Neuron (in vitro differentiated cells): ENCODE measurements around the gene CLDN2.

Experiments used
- H2AFZ ChIP-seq: one replicate; pipeline ENCODE4 v1.6.1; 2013; ENCODE audit warnings: low read depth, mild to moderate bottlenecking, inconsistent platforms, low read length, moderate library complexity
- H3K27me3 ChIP-seq: one replicate; pipeline ENCODE4 v1.6.1; 2013; ENCODE audit warnings: low read length; ENCODE audit not compliant: insufficient read depth
- H3K36me3 ChIP-seq: one replicate; pipeline ENCODE4 v1.6.1; 2013; ENCODE audit warnings: low read length; ENCODE audit not compliant: insufficient read depth
- H3K4me1 ChIP-seq: one replicate; pipeline ENCODE4 v1.6.1; 2013; ENCODE audit warnings: low read length; ENCODE audit not compliant: insufficient read depth
- H3K4me3 ChIP-seq: 2 replicates; pipeline ENCODE4 v1.5.1; 2013; ENCODE audit warnings: mild to moderate bottlenecking, low read length, moderate library complexity
- H3K9me3 ChIP-seq: one replicate; pipeline ENCODE4 v1.6.1; 2013; ENCODE audit warnings: low read length

The CLDN2 gene

DNA sequence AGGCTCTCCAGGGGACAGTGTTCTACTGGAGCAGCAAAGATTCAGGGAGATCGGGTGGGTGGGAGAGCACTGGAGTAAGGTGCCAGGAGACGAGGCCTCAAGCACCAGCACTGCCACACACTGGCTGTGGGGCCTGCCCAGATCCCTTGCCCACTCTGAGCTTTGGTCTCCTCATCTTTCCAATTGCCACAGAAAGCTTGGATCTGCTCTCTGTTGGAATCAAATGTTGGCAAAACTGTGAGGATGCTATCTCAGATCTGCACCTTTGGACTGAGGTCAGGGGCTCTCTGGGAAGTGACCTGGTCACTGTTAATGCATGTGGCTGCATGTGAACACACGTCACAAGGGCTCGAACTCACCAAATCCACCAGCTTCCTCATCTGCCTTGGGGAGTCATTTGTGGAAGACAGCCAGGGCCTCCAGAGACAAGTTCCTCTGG is 18.4 kb upstream of the CLDN2 start:
- Histone ChIP-seq H3K4me1 (no peaks in the 10 kb centered on the region), H2AFZ (no peak overlapping the region), H3K4me3 (no peak overlapping the region), H3K36me3 (no peaks in the 10 kb centered on the region), H3K27me3 (peaks cover 1% of the 10 kb centered on the region), H3K9me3 (no peaks in the 10 kb centered on the region)

GRCh38 chrX:106902684-106903083 is 17.5 kb upstream of the CLDN2 start:
- Histone ChIP-seq H3K4me1 (no peaks in the 10 kb centered on the region), H3K36me3 (no peaks in the 10 kb centered on the region), H3K4me3 (no peak overlapping the region), H3K27me3 (peaks cover 4% of the 10 kb centered on the region), H2AFZ (no peak overlapping the region), H3K9me3 (no peaks in the 10 kb centered on the region)

GRCh38 chrX:106903291-106903824 is 16.8 kb upstream of the CLDN2 start, which contains the start of gene RIPPLY1:
Gene RIPPLY1 (minus strand): TSS chrX:106903341. CDS start chrX:106903287, 54 bp downstream.
- Histone ChIP-seq H3K4me1 (no peaks in the 10 kb centered on the region), H3K9me3 (no peaks in the 10 kb centered on the region), H2AFZ (no peak within 1 kb of the TSS), H3K27me3 (peaks cover 4% of the 10 kb centered on the region), H3K36me3 (no peaks in the 10 kb centered on the region), H3K4me3 (no peak within 1 kb of the TSS)

- H3K27me3 ChIP-seq = peaks cover 4% of the 10 kb centered on the region
- no peak overlapping the region for H3K4me3 ChIP-seq
- H3K36me3 ChIP-seq = no peaks in the 10 kb centered on the region
- H3K9me3 ChIP-seq = no peaks in the 10 kb centered on the region
- no peaks in the 10 kb centered on the region for H3K4me1 ChIP-seq
- H2AFZ ChIP-seq = no peak overlapping the region
Measured at GRCh38 chrX:106903856-106904528, 16.2 kb upstream of the CLDN2 start.

GRCh38 chrX:106905064-106905708 is 15.0 kb upstream of the CLDN2 start:
- peaks cover 4% of the 10 kb centered on the region for H3K27me3 ChIP-seq
- no peaks in the 10 kb centered on the region for H3K36me3 ChIP-seq
- H3K9me3 ChIP-seq = no peaks in the 10 kb centered on the region
- H3K4me1 ChIP-seq = no peaks in the 10 kb centered on the region
- no peak overlapping the region for H2AFZ ChIP-seq
- H3K4me3 ChIP-seq = no peak overlapping the region

- H3K4me3 ChIP-seq = no peak overlapping the region
- H3K36me3 ChIP-seq = no peaks in the 10 kb centered on the region
- no peaks in the 10 kb centered on the region for H3K9me3 ChIP-seq
- peaks cover 8% of the 10 kb centered on the region for H3K27me3 ChIP-seq
- no peak overlapping the region for H2AFZ ChIP-seq
- no peaks in the 10 kb centered on the region for H3K4me1 ChIP-seq
Measured at GRCh38 chrX:106906361-106906760, 13.8 kb upstream of the CLDN2 start.

DNA sequence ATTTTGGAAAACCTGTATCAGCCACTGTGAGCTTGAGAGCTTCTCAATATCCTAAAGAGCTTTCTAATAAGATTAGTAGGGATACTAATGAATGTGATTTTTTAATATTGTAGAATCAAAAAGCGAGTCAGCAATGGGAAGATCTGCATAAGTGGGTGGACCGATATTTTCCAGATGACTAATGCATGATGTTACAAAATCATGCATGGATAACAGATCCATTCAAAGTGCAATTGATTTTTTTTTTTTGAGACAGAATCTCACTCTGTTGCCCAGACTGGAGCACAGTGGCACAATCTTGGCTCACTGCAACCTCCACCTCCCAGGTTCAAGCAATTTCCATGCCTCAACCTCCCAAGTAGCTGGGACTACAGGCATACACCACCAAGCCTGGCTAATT is 7.3 kb upstream of the CLDN2 start:
- no peaks in the 10 kb centered on the region for H3K9me3 ChIP-seq
- peaks cover 9% of the 10 kb centered on the region for H3K27me3 ChIP-seq
- H3K4me3 ChIP-seq = no peak overlapping the region
- no peaks in the 10 kb centered on the region for H3K4me1 ChIP-seq
- H2AFZ ChIP-seq = no peak overlapping the region
- H3K36me3 ChIP-seq = no peaks in the 10 kb centered on the region

DNA sequence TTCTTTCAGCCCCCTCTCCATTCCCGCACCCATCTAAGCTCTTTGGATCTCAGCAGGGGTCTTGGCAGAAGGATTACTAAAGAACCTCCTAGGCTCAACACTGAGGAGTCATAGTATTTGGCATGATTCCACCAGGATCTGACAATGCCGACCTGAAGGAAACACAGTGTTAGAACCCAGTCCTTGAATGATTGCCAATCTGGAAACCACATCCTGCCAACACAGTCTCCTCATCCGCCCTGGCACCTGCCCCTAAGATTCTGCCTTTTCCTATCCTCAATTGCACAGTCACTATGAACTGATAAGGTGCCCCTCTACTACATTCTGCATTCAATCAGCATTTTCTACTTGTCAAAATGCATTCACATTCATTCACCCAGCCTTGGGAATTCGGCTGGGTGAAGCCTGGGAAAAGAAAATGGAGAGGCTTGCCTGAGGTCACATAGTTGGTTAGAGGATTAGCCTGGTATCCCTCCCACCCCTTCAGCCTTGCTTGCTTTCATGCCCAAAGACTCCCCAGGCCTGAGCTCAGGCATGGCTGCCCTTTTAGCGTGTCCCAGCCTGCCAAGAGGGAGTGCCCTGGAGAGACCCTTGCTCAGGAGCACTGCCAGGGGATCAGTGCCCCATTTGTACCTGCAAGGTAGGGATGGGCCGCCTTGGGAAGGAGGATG is 2.2 kb upstream of the CLDN2 start:
- Histone ChIP-seq H3K27me3 (peaks cover 5% of the 10 kb centered on the region), H2AFZ (no peak overlapping the region), H3K4me3 (no peak overlapping the region), H3K4me1 (peaks cover 11% of the 10 kb centered on the region), H3K36me3 (no peaks in the 10 kb centered on the region), H3K9me3 (no peaks in the 10 kb centered on the region)

DNA sequence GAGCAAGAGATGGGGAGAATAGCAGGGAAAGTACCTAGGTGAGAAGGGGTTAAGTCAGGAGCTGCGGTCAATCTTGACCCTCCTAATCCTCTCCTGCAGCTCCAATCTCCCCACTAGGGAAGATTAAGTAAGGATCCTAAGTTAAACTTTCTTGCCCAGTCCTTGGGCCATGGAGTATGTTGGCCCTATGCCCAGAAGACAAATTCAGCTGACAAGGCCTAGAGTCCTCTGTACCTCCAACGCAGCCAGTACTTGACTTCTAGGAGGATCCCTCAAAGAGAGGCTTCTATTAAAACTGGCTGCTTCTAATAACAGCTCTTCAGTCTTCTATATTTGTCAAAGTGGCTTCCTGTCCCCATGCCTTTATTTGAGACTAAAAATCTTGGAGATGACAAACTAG is 1.4 kb downstream of the CLDN2 start:
- no peaks in the 10 kb centered on the region for H3K36me3 ChIP-seq
- no peak overlapping the region for H2AFZ ChIP-seq
- peaks cover 11% of the 10 kb centered on the region for H3K4me1 ChIP-seq
- no peaks in the 10 kb centered on the region for H3K27me3 ChIP-seq
- no peak overlapping the region for H3K4me3 ChIP-seq
- no peaks in the 10 kb centered on the region for H3K9me3 ChIP-seq

GRCh38 chrX:106927023-106927422 is 6.8 kb downstream of the CLDN2 start:
- Histone ChIP-seq H3K9me3 (no peaks in the 10 kb centered on the region), H2AFZ (no peak overlapping the region), H3K27me3 (no peaks in the 10 kb centered on the region), H3K36me3 (no peaks in the 10 kb centered on the region), H3K4me3 (no peak overlapping the region), H3K4me1 (no peaks in the 10 kb centered on the region)

- Histone ChIP-seq H3K4me3 (no peak overlapping the region), H2AFZ (no peak overlapping the region), H3K4me1 (no peaks in the 10 kb centered on the region), H3K36me3 (no peaks in the 10 kb centered on the region), H3K27me3 (no peaks in the 10 kb centered on the region), H3K9me3 (no peaks in the 10 kb centered on the region)
Measured at GRCh38 chrX:106927700-106928099, 7.5 kb downstream of the CLDN2 start.

GRCh38 chrX:106928227-106928626 is 8.0 kb downstream of the CLDN2 start:
- Histone ChIP-seq H3K27me3 (no peaks in the 10 kb centered on the region), H3K9me3 (no peaks in the 10 kb centered on the region), H3K4me1 (no peaks in the 10 kb centered on the region), H2AFZ (no peak overlapping the region), H3K36me3 (no peaks in the 10 kb centered on the region), H3K4me3 (no peak overlapping the region)

DNA sequence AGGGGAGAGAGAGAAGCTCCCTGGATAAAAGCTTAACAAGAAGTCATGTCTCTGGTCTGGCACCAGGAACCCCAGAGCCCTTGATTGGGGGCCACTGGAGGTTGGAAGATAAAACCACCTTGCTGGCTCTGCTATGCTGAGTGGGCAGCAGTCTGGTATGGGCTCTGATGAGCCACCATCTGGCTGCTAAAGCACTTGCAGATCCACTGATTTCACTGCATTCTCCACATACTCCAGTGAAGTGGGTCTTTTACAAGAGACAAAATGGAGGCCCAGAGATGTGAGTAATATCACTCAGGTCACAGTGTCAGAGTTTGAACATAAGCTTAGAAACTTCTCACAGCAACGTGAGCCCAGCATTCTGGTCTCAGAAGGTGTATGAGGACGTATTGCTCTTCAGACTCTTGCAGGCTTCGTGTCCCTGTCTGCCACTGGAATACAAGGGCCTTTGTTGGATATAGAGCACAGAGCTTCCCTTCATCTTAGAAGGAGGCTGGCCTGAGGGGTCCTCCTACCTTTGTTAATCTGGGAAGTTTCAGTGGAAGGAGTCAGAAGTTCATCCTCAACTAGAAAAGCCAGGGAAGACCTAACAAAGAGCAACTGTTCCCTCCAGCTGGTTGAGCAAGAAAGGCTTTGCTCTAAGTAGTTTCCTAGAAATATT is 11.8 kb downstream of the CLDN2 start:
- Histone ChIP-seq H3K36me3 (no peaks in the 10 kb centered on the region), H3K4me1 (no peaks in the 10 kb centered on the region), H3K9me3 (no peaks in the 10 kb centered on the region)

More for the DNA sequence above, 11.8 kb downstream of the CLDN2 start:
- Histone ChIP-seq H3K27me3 (no peaks in the 10 kb centered on the region), H3K4me3 (no peak overlapping the region), H2AFZ (no peak overlapping the region)
